SK-N-MC (cell line): ENCODE data around the gene GRXCR1.

Source experiments
- EZH2 ChIP-seq: fragments of 200-600 bp; sonication (generic); IDR thresholded peaks from one replicate; pipeline ENCODE4 v1.6.1; 2017; ENCODE audit warnings: antibody characterized with exemption
- FOXP2 ChIP-seq: optimal IDR thresholded peaks from 2 replicates; pipeline ENCODE3; 2011; ENCODE audit warnings: mild to moderate bottlenecking, moderate library complexity; ENCODE audit not compliant: insufficient read depth; ENCODE audit errors: extremely low read length, control extremely low read depth
- POLR2AphosphoS5 ChIP-seq: IDR thresholded peaks from 2 replicates; pipeline ENCODE4 v1.6.1; 2012; ENCODE audit warnings: mild to moderate bottlenecking, low read depth, low read length, borderline replicate concordance

DNA sequence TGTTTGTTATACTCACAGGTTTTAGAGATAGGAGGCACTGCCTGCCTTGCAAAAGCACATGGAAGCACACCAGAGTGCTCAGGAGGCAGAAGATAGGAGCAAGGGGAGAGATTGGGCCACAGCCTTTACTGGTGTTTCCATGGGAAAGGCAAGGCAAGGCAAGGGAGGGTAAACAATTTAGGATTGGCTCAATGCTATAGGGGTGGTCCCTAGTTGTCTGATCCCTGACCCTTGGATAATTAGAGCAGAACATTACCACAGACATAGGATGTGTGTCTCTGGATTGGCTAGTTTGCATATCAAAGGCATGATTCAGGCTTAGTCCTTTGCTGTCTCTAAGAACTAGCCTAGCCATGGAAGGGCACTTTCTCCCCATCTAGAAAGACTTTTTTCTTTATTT, 36.1 kb downstream of the GRXCR1 start:
- TF ChIP-seq POLR2AphosphoS5 (no peak), EZH2 (no peak), FOXP2 (no peak)
